ENCODE results near the gene PKIB. TPM values are rescaled to one million over a fixed set of nuclear protein-coding genes. Genes with fewer than 3 reads are reported as not detected.

Gene PKIB
- total and polyA plus RNA-seq, 10 of the 15 experiments (the other 5 are each of a cell fraction or from before 2014, with no cell fraction given): 0.20 to 1.8 (median 0.87) TPM

- no peak overlapping the region for H3K27ac ChIP-seq (ENCODE audit: control insufficient read depth, insufficient read depth)
- 0 out of 2 replicates have a peak, but pooled peaks cover 3% of the 10 kb centered on the region for H3K4me1 ChIP-seq (ENCODE audit: control insufficient read depth, insufficient read depth, low read length)
- intact Hi-C loops (cut with micrococcal nuclease; ENCODE audit: unreplicated experiment) (no loop called here), in situ Hi-C loops (cut with MboI) (loop anchor here (5.0 kb wide), 1 partner anchor 91 kb away; no protein-coding TSS in a partner anchor)
- H3K4me3 ChIP-seq: no peak overlapping the region
- DNase-seq (ENCODE audit: low read depth, low spot score) (no peak), FAIRE-seq (no peak), ATAC-seq (no peak)
- RAD21 ChIA-PET (ENCODE audit: unreplicated experiment): interaction anchor here (2.8 to 5.0 kb wide), 2 partner anchors 44 to 92 kb away, joined by 16 to 103 read pairs; partner anchors contain the start of gene SMPDL3A
- no peaks in the 10 kb centered on the region for H3K36me3 ChIP-seq (ENCODE audit: control insufficient read depth in 2 of 2, insufficient read depth in 2 of 2, low read length in 1 of 2)
- no peaks in the 10 kb centered on the region for H3K27me3 ChIP-seq (replicated peaks in 1 of 2; ENCODE audit: control insufficient read depth in 2 of 2, insufficient read depth in 2 of 2, low read length in 1 of 2)
- H4K20me1 ChIP-seq (ENCODE audit: control insufficient read depth, insufficient read depth): no peaks in the 10 kb centered on the region
- TF ChIP-seq SMC3 (IDR thresholded peaks at IDR 0.05; ENCODE audit: borderline replicate concordance, low read length) (no peak), IRF4 (IDR thresholded peaks at IDR 0.05; ENCODE audit: low read depth, low read length) (no peak), MXI1 (IDR thresholded peaks at IDR 0.05; ENCODE audit: low read depth, low read length) (no peak), HDAC6 (IDR thresholded peaks at IDR 0.05; ENCODE audit: unreplicated experiment) (no peak), SRF (IDR thresholded peaks at IDR 0.05; ENCODE audit: low read depth in 2 of 2, low read length in 2 of 2) (no peak), SMAD5 (IDR thresholded peaks at IDR 0.05; ENCODE audit: low read depth) (no peak), LARP7 (IDR thresholded peaks at IDR 0.05) (no peak), BMI1 (IDR thresholded peaks at IDR 0.05; ENCODE audit: borderline replicate concordance) (no peak), SP1 (IDR thresholded peaks at IDR 0.05; ENCODE audit: low read depth, low read length) (no peak), TCF12 (IDR thresholded peaks at IDR 0.05; ENCODE audit: low read depth, low read length) (no peak), ATF2 (IDR thresholded peaks at IDR 0.05; ENCODE audit: low read length) (no peak), RB1 (IDR thresholded peaks at IDR 0.05; ENCODE audit: borderline replicate concordance) (no peak), CHD1 (IDR thresholded peaks at IDR 0.05; ENCODE audit: low read depth, low read length) (no peak), FOS (IDR thresholded peaks at IDR 0.05; ENCODE audit: borderline replicate concordance, extremely low read depth, insufficient read length) (no peak), POU2F2 (IDR thresholded peaks at IDR 0.05; ENCODE audit: borderline replicate concordance, low read depth, low read length) (no peak), SPI1 (IDR thresholded peaks at IDR 0.05; ENCODE audit: borderline replicate concordance, insufficient read depth, low read depth, low read length) (no peak)
- TF ChIP-seq, protein P1, sequence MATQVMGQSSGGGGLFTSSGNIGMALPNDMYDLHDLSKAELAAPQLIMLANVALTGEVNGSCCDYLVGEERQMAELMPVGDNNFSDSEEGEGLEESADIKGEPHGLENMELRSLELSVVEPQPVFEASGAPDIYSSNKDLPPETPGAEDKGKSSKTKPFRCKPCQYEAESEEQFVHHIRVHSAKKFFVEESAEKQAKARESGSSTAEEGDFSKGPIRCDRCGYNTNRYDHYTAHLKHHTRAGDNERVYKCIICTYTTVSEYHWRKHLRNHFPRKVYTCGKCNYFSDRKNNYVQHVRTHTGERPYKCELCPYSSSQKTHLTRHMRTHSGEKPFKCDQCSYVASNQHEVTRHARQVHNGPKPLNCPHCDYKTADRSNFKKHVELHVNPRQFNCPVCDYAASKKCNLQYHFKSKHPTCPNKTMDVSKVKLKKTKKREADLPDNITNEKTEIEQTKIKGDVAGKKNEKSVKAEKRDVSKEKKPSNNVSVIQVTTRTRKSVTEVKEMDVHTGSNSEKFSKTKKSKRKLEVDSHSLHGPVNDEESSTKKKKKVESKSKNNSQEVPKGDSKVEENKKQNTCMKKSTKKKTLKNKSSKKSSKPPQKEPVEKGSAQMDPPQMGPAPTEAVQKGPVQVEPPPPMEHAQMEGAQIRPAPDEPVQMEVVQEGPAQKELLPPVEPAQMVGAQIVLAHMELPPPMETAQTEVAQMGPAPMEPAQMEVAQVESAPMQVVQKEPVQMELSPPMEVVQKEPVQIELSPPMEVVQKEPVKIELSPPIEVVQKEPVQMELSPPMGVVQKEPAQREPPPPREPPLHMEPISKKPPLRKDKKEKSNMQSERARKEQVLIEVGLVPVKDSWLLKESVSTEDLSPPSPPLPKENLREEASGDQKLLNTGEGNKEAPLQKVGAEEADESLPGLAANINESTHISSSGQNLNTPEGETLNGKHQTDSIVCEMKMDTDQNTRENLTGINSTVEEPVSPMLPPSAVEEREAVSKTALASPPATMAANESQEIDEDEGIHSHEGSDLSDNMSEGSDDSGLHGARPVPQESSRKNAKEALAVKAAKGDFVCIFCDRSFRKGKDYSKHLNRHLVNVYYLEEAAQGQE (IDR thresholded peaks at IDR 0.05; ENCODE audit: low read depth, low read length): no peak
- 51% methylated on average over 9 of the region's 9 CpGs for WGBS (ENCODE audit: insufficient coverage, insufficient replicate concordance, low lambda C conversion rate, missing lambda C conversion rate)
- no peak overlapping the region for H3K4me2 ChIP-seq (ENCODE audit: control insufficient read depth, insufficient read depth)
- CTCF ChIA-PET: interaction anchor here (1.1 to 23.5 kb wide), 10 partner anchors 16 to 124 kb away, joined by 3 to 640 read pairs (median 16); partner anchors contain the start of gene SMPDL3A
- no peaks in the 10 kb centered on the region for H3K9me3 ChIP-seq (replicated peaks; ENCODE audit: control insufficient read depth, insufficient read depth, low read length)
- no peak overlapping the region for H2AFZ ChIP-seq (ENCODE audit: control insufficient read depth, low read depth, low read length)
- no peaks in the 10 kb centered on the region for H3K79me2 ChIP-seq (ENCODE audit: control insufficient read depth, insufficient read depth, low read length)
- no TSS peak for BruUV-seq (replicated peaks)
- H3K9ac ChIP-seq (ENCODE audit: control insufficient read depth, insufficient read depth, low read length): no peak overlapping the region
- POLR2A ChIA-PET: no interaction called here
- SMC1A ChIA-PET (ENCODE audit: uncharacterized antibody, unreplicated experiment): interaction anchor here (1.1 to 12.2 kb wide), 6 partner anchors 13 to 92 kb away, joined by 3 to 177 read pairs (median 6); no protein-coding TSS in a partner anchor
These were observed 136.5 kb downstream of the PKIB start for GRCh38 chr6:122746688-122747087.

Measured in GM12878 (cell line).